HG02973 (cell line): Measurements from ENCODE around the gene DRAXIN.

Source experiments
- ATAC-seq: cut with Tn5 transposase; IDR thresholded peaks from one replicate; pipeline ENCODE4 v1.9.1; 2021; ENCODE audit warnings: moderate library complexity; ENCODE audit not compliant: unreplicated experiment

The DRAXIN gene

GRCh38 chr1:11654939-11655808 lies 36.3 kb upstream of the DRAXIN start:
- ATAC-seq, result no peak

GRCh38 chr1:11657654-11658053 lies 33.9 kb upstream of the DRAXIN start:
- ATAC-seq, result no peak

- no peak for ATAC-seq
Observed at GRCh38 chr1:11658542-11658941, 33.0 kb upstream of the DRAXIN start.

- ATAC-seq, result no peak
Observed at GRCh38 chr1:11659748-11660147, 31.8 kb upstream of the DRAXIN start.

- no peak for ATAC-seq
Observed at GRCh38 chr1:11661103-11661502, 30.4 kb upstream of the DRAXIN start.

- ATAC-seq, result peak; percentile 46
Observed at GRCh38 chr1:11664336-11665065, 27.0 kb upstream of the DRAXIN start.

- no peak for ATAC-seq
Observed at GRCh38 chr1:11668516-11668915, 23.0 kb upstream of the DRAXIN start.

- ATAC-seq, result no peak
Observed at GRCh38 chr1:11670747-11671146, 20.8 kb upstream of the DRAXIN start.

GRCh38 chr1:11671205-11671543 lies 20.3 kb upstream of the DRAXIN start:
- ATAC-seq, result no peak

- ATAC-seq, result no peak
Observed at GRCh38 chr1:11671544-11672286, 19.8 kb upstream of the DRAXIN start.

GRCh38 chr1:11673089-11673769 lies 18.3 kb upstream of the DRAXIN start:
- no peak for ATAC-seq

GRCh38 chr1:11674488-11674887 lies 17.0 kb upstream of the DRAXIN start:
- ATAC-seq, result no peak

GRCh38 chr1:11675325-11675724 lies 16.2 kb upstream of the DRAXIN start:
- no peak for ATAC-seq

- no peak for ATAC-seq
Observed at GRCh38 chr1:11676386-11677103, 15.0 kb upstream of the DRAXIN start.

- no peak for ATAC-seq
Observed at GRCh38 chr1:11678442-11678841, 13.1 kb upstream of the DRAXIN start.

GRCh38 chr1:11680270-11681070 lies 11.0 kb upstream of the DRAXIN start:
- ATAC-seq, result peak; percentile 24

GRCh38 chr1:11681071-11681771 lies 10.3 kb upstream of the DRAXIN start, which contains the start of gene MAD2L2:
Gene MAD2L2, minus strand, starts transcription at chr1:11681148. Its CDS starts 547 bp downstream, at chr1:11680601.
- ATAC-seq, result peak; percentile 78

- ATAC-seq, result no peak
Observed at GRCh38 chr1:11682287-11682771, 9.2 kb upstream of the DRAXIN start.

- no peak for ATAC-seq
Observed at GRCh38 chr1:11682799-11683198, 8.7 kb upstream of the DRAXIN start.
